HFF-Myc (cell line): ENCODE measurements around the gene SYNJ2.
"Not testable (repeated sequence)": the region's sequence is repeated elsewhere in the genome, so short reads cannot be mapped to it uniquely, and the experiment has no call there.

Experiments
- DNase-seq: peaks from one replicate; pipeline ENCODE4 v3.0.0-alpha.2; 2011; ENCODE audit warnings: low read depth; ENCODE audit errors: extremely low read depth
- H3K4me3 ChIP-seq: replicated peaks from 2 replicates; pipeline ENCODE4 v1.5.1; 2011; ENCODE audit warnings: low read depth, mild to moderate bottlenecking, control low read depth, low read length
- TF ChIP-seq, protein P1 (sequence below): IDR thresholded peaks from 2 replicates; pipeline ENCODE4 v1.5.1; 2012; ENCODE audit warnings: mild to moderate bottlenecking, low read depth, low read length, control low read depth; ENCODE audit errors: missing control alignments

Gene SYNJ2, protein sequence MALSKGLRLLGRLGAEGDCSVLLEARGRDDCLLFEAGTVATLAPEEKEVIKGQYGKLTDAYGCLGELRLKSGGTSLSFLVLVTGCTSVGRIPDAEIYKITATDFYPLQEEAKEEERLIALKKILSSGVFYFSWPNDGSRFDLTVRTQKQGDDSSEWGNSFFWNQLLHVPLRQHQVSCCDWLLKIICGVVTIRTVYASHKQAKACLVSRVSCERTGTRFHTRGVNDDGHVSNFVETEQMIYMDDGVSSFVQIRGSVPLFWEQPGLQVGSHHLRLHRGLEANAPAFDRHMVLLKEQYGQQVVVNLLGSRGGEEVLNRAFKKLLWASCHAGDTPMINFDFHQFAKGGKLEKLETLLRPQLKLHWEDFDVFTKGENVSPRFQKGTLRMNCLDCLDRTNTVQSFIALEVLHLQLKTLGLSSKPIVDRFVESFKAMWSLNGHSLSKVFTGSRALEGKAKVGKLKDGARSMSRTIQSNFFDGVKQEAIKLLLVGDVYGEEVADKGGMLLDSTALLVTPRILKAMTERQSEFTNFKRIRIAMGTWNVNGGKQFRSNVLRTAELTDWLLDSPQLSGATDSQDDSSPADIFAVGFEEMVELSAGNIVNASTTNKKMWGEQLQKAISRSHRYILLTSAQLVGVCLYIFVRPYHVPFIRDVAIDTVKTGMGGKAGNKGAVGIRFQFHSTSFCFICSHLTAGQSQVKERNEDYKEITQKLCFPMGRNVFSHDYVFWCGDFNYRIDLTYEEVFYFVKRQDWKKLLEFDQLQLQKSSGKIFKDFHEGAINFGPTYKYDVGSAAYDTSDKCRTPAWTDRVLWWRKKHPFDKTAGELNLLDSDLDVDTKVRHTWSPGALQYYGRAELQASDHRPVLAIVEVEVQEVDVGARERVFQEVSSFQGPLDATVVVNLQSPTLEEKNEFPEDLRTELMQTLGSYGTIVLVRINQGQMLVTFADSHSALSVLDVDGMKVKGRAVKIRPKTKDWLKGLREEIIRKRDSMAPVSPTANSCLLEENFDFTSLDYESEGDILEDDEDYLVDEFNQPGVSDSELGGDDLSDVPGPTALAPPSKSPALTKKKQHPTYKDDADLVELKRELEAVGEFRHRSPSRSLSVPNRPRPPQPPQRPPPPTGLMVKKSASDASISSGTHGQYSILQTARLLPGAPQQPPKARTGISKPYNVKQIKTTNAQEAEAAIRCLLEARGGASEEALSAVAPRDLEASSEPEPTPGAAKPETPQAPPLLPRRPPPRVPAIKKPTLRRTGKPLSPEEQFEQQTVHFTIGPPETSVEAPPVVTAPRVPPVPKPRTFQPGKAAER (N-terminal part only)

DNA sequence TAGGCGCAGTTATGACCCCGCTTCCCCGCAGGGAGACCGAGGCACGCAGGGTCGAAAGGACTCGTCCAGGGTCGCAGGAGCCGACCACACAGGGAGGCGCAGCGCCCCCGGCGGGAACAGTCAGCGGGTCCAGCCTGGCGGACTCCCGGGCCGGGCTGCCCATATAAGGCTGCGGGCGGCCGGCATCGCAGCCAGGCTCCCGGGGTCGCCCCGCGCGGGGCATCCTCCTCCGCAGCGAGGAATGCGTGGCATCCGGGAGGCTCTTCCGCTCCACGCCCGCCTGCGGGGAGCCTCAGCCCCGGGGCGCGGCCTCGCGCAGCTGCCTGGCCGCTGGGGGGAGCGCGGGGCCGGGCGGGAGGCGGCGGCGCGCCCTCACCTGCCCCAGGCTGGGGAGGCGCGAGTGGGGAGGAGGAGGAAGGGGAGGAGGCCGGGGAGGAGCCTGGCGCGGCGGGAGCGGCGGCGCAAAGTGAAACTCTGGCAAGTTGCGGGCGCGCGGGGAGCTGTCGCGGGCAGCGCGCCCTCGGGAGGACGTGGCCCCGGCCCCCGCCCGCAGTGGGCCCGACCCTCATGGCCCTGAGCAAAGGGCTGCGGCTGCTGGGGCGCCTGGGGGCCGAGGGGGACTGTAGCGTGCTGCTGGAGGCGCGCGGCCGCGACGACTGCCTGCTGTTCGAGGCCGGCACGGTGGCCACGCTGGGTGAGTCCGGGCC lies at the start of gene SYNJ2:
SYNJ2 (plus strand) TSS at position 469 of the 707 bp plus-strand sequence; CDS start at position 568, 99 bp downstream.
- no peak for DNase-seq
- TF ChIP-seq, protein P1, sequence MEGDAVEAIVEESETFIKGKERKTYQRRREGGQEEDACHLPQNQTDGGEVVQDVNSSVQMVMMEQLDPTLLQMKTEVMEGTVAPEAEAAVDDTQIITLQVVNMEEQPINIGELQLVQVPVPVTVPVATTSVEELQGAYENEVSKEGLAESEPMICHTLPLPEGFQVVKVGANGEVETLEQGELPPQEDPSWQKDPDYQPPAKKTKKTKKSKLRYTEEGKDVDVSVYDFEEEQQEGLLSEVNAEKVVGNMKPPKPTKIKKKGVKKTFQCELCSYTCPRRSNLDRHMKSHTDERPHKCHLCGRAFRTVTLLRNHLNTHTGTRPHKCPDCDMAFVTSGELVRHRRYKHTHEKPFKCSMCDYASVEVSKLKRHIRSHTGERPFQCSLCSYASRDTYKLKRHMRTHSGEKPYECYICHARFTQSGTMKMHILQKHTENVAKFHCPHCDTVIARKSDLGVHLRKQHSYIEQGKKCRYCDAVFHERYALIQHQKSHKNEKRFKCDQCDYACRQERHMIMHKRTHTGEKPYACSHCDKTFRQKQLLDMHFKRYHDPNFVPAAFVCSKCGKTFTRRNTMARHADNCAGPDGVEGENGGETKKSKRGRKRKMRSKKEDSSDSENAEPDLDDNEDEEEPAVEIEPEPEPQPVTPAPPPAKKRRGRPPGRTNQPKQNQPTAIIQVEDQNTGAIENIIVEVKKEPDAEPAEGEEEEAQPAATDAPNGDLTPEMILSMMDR = peak; percentile 37

GRCh38 chr6:157935786-157936185 lies 45.9 kb upstream of the SYNJ2 start:
- H3K4me3 ChIP-seq = no peak overlapping the region
- no peak for DNase-seq
- TF ChIP-seq, protein P1 = no peak

More for the DNA sequence above, at the start of gene SYNJ2:
- peak within 1 kb of the TSS; percentile 68 for H3K4me3 ChIP-seq

DNA sequence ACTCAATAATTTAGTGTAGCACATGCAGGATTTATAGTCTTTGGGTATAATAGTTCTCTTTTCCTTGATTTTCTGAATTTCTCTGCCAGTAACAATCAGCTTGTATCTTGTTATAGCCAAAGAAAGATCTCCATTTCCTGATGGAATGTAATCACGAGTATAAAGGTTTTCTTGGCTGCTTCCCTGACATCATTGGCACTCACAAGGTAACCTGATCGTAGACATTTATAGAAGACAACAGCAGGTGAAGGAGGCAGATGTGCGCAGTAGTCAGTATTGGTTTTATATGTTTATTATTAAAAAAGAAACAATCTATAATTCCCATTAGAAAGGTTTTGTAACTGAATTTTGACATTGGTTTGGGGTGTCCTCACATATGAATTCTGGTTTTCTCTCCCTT lies 44.3 kb upstream of the SYNJ2 start:
- H3K4me3 ChIP-seq = no peak overlapping the region
- no peak for DNase-seq
- TF ChIP-seq, protein P1 = no peak

DNA sequence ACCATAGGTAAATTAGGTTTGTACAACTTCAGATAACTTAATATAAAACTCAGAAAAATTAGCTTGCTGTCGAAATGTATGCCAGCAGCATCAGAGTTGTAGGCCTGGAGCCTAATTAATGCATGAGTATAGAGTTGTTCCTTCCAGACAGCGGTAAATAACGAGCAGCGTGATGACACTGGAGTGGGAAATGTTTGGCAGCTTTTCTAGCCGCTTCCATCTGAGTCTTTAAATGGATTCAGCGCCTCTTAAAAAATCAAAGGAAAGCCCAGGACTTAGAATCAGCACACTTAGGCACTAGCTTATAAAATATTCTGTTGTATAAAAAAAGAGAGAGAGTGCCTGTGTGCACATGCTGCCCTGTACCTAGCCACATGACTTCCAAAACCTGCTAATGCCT lies 43.7 kb upstream of the SYNJ2 start:
- DNase-seq = no peak
- TF ChIP-seq, protein P1 = no peak

GRCh38 chr6:157940375-157941036 lies 41.2 kb upstream of the SYNJ2 start:
- not testable (repeated sequence) for H3K4me3 ChIP-seq, DNase-seq

More for the DNA sequence above, 43.7 kb upstream of the SYNJ2 start:
- no peak overlapping the region for H3K4me3 ChIP-seq

- DNase-seq = no peak
- no peak overlapping the region for H3K4me3 ChIP-seq
- TF ChIP-seq, protein P1 = no peak
Measured at GRCh38 chr6:157941101-157941863, 40.4 kb upstream of the SYNJ2 start.
